GM12878 (cell line): ENCODE results near the gene SNRPB2. TPM values are rescaled to one million over a fixed set of nuclear protein-coding genes. Genes with fewer than 3 reads are reported as not detected.

Source experiments
- ATAC-seq: fragments of 200-7000 bp; cut with Tn5 transposase; 3 replicates; pipeline ENCODE4 v1.9.1; 2020; ENCODE audit warnings: mild to moderate bottlenecking, moderate library complexity
- BruUV-seq: library from RNA; stranded (reverse); fragments of 400-500 nt; replicated peaks from 2 replicates; lab custom pipeline; 2021; lab: Mats Ljungman, UMichigan
- CTCF ChIA-PET: fragments of 300-600 bp; sonication (Branson Sonifier 250); formaldehyde crosslinking; extraction: SDS; loops from one replicate; lab custom pipeline; 2021; ENCODE audit warnings: inconsistent platforms; lab: Yijun Ruan, JAX
- POLR2A ChIA-PET: fragments of 350-600 bp; formaldehyde crosslinking; extraction: SDS; loops from one replicate; lab custom pipeline; 2021; ENCODE audit warnings: inconsistent platforms; lab: Charles Lee
- RAD21 ChIA-PET: fragments of 300-600 bp; sonication (Branson Sonifier 250); formaldehyde crosslinking; loops from one replicate; lab custom pipeline; 2023; ENCODE audit warnings: antibody characterized with exemption; ENCODE audit not compliant: unreplicated experiment; lab: Charles Lee
- SMC1A ChIA-PET: fragments of 300-600 bp; sonication (Branson Sonifier 250); formaldehyde crosslinking; loops from one replicate; lab custom pipeline; 2023; ENCODE audit not compliant: unreplicated experiment, uncharacterized antibody; lab: Charles Lee
- DNase-seq: peaks from one replicate; pipeline ENCODE4 v3.0.0-alpha.2; 2011; ENCODE audit warnings: low read depth, low spot score
- FAIRE-seq: peaks from 3 replicates; lab custom pipeline; 2011; peaks lifted over from hg19 to GRCh38; lab: Jason Lieb, UNC
- H2AFZ ChIP-seq: 2 replicates; pipeline ENCODE4 v1.6.0; 2011; ENCODE audit warnings: low read depth, low read length, control low read depth; ENCODE audit not compliant: control insufficient read depth
- H3K27ac ChIP-seq: 2 replicates; pipeline ENCODE4 v1.5.1; 2011; ENCODE audit warnings: control low read depth; ENCODE audit not compliant: control insufficient read depth, insufficient read depth
- H3K27me3 ChIP-seq, 2 experiments: replicated peaks in 1 of 2; 2 replicates each; pipeline versions ENCODE4 v1.6.0 to v1.6.1; 2011; ENCODE audit warnings: low read length in 1 of 2; ENCODE audit not compliant: control insufficient read depth in 2 of 2, insufficient read depth in 2 of 2
- H3K36me3 ChIP-seq, 2 experiments: 2 replicates each; pipeline ENCODE4 v1.5.1; 2011; ENCODE audit warnings: low read length in 1 of 2; ENCODE audit not compliant: control insufficient read depth in 2 of 2, insufficient read depth in 2 of 2
- H3K4me1 ChIP-seq: 2 replicates; pipeline ENCODE4 v1.6.1; 2011; ENCODE audit warnings: mild to moderate bottlenecking, low read length, moderate library complexity, mixed read lengths; ENCODE audit not compliant: control insufficient read depth, insufficient read depth
- H3K4me2 ChIP-seq: 2 replicates; pipeline ENCODE4 v1.6.0; 2011; ENCODE audit warnings: control low read depth; ENCODE audit not compliant: control insufficient read depth, insufficient read depth
- H3K4me3 ChIP-seq: fragments of 200-600 bp; sonication (generic); 2 replicates; pipeline ENCODE4 v1.5.1; 2016
- H3K79me2 ChIP-seq: 2 replicates; pipeline ENCODE4 v1.6.0; 2011; ENCODE audit warnings: low read length; ENCODE audit not compliant: control insufficient read depth, insufficient read depth
- H3K9ac ChIP-seq: 2 replicates; pipeline ENCODE4 v1.8.0; 2011; ENCODE audit warnings: low read length, control low read depth, mixed read lengths; ENCODE audit not compliant: control insufficient read depth, insufficient read depth
- H3K9me3 ChIP-seq: replicated peaks from 3 replicates; pipeline ENCODE4 v1.5.1; 2011; ENCODE audit warnings: mild to moderate bottlenecking, low read length; ENCODE audit not compliant: control insufficient read depth, insufficient read depth
- H4K20me1 ChIP-seq: 2 replicates; pipeline ENCODE4 v1.6.0; 2011; ENCODE audit not compliant: control insufficient read depth, insufficient read depth
- BCL11A ChIP-seq: IDR thresholded peaks from 2 replicates; pipeline ENCODE4 v1.6.1; 2011; ENCODE audit warnings: low read depth, low read length
- CEBPB ChIP-seq, 2 experiments: fragments of 150-350 bp in 1 of 2; IDR thresholded peaks; 2 replicates each; pipeline ENCODE4 v1.6.1; 2012 to 2014; ENCODE audit warnings: low read depth in 2 of 2, low read length in 2 of 2, borderline replicate concordance in 1 of 2, inconsistent platforms in 1 of 2
- CHD2 ChIP-seq: IDR thresholded peaks from 2 replicates; pipeline ENCODE4 v1.6.1; 2011; ENCODE audit warnings: low read depth, low read length, improper control_type of control experiment, borderline replicate concordance
- HDAC6 ChIP-seq: fragments of 200-600 bp; sonication (generic); IDR thresholded peaks from one replicate; pipeline ENCODE4 v1.8.0; 2017; ENCODE audit warnings: antibody characterized with exemption; ENCODE audit not compliant: unreplicated experiment
- KAT2A ChIP-seq: conservative IDR thresholded peaks from 2 replicates; pipeline ENCODE4 v1.6.1; 2011; ENCODE audit warnings: low read depth, low read length; ENCODE audit not compliant: control insufficient read depth
- NR2C1 ChIP-seq: fragments of 450-650 bp; IDR thresholded peaks from 2 replicates; pipeline ENCODE4 v1.6.1; 2017; ENCODE audit warnings: antibody characterized with exemption, mild to moderate bottlenecking, moderate library complexity
- POU2F2 ChIP-seq: IDR thresholded peaks from 3 replicates; pipeline ENCODE4 v1.6.1; 2011; ENCODE audit warnings: low read depth, mild to moderate bottlenecking, low read length, borderline replicate concordance
- RB1 ChIP-seq: fragments of 450-650 bp; formaldehyde crosslinking; IDR thresholded peaks from 2 replicates; pipeline ENCODE4 v1.6.1; 2017; ENCODE audit warnings: mild to moderate bottlenecking, borderline replicate concordance
- STAT1 ChIP-seq: fragments of 450-650 bp; conservative IDR thresholded peaks from 2 replicates; pipeline ENCODE4 v1.6.1; 2014; ENCODE audit warnings: antibody characterized with exemption, mild to moderate bottlenecking
- YY1 ChIP-seq: IDR thresholded peaks from 2 replicates; pipeline ENCODE4 v1.6.1; 2011; ENCODE audit warnings: low read depth, mild to moderate bottlenecking, low read length
- WGBS: methylation state at CpG from one replicate; pipeline ENCODE4 v1.1.6; 2016; ENCODE audit warnings: low lambda C conversion rate; ENCODE audit not compliant: insufficient replicate concordance, insufficient coverage; ENCODE audit errors: missing lambda C conversion rate; 5-methylcytosine and 5-hydroxymethylcytosine counted together
- in situ Hi-C: fragments of 300-500 bp; cut with MboI; formaldehyde crosslinking; loops from 9 replicates; pipeline ENCODE4 v1.14.3; 2018; ENCODE audit warnings: mixed read lengths
- intact Hi-C: fragments of 100-400 bp; cut with micrococcal nuclease; formaldehyde crosslinking; loops from one replicate; pipeline ENCODE4 v1.14.2; 2022; ENCODE audit not compliant: unreplicated experiment
- polyA plus RNA-seq, 11 experiments: library from polyadenylated mRNA; depleted of rRNA in 4 of 11; unstranded in 6 of 11; stranded (reverse) in 5 of 11; fragments of >200 nt; fragmentation: Nextera tagmentation in 4 of 11; fragmentation: Illumina TruSeq in 1 of 11; extraction: Ambion mirVana in 4 of 11; extraction: Trizol in 1 of 11; gene quantifications; 1 replicate in 1 of 11; 2 replicates in 10 of 11; pipeline versions ENCODE4 v1.2.1 to v1.2.3, GENCODE V29; 2011 to 2016; ENCODE audit warnings: inconsistent platforms in 2 of 11, missing spikeins in 2 of 11, low read depth in 1 of 11
- total RNA-seq, 4 experiments: library from RNA; depleted of rRNA in 3 of 4; stranded (reverse); fragments of >200 nt in 3 of 4; fragmentation: Illumina TruSeq in 1 of 4; extraction: Trizol in 1 of 4; gene quantifications; 2 replicates each; pipeline versions ENCODE4 v1.2.1 to v1.2.3, GENCODE V29; 2013 to 2021
- TF ChIP-seq, protein P1 (sequence below), 3 experiments: IDR thresholded peaks in 2 of 3; conservative IDR thresholded peaks in 1 of 3; 2 replicates each; pipeline ENCODE4 v1.5.1; 2011; ENCODE audit warnings: low read depth in 3 of 3, low read length in 3 of 3, mild to moderate bottlenecking in 3 of 3, control low read depth in 2 of 3, moderate library complexity in 2 of 3, inconsistent platforms in 1 of 3, mixed read lengths in 1 of 3; ENCODE audit not compliant: control insufficient read depth in 2 of 3, insufficient read depth in 1 of 3; ENCODE audit errors: extremely low read depth in 1 of 3

SNRPB2 gene
- total and polyA plus RNA-seq, 10 of the 15 experiments (the other 5 are each of a cell fraction or from before 2014, with no cell fraction given) = 63.5 to 245 (median 136) TPM

DNA sequence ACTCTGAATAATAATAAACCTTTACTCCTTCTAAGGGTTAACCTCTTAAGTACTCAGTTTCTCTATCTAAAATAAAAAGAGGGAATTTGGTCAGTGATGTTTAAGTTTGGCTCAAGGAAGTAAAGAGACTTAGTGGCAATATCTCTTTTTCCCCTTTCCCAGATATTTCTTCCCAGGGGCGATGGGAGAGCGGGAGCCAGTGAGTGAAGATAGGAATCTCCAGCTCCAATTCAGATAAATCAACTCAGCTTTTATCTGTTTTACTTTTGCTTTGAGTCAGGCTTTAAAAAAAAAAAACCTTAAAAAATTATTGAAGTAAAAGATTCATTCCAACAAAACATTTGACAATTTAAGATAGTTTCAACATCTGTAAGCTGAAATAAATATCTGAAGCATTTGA, 45.4 kb upstream of the SNRPB2 start:
- ChIA-PET SMC1A (no interaction called here), RAD21 (no interaction called here), CTCF (no interaction called here), POLR2A (no interaction called here)
- H3K27ac ChIP-seq = no peak overlapping the region
- WGBS = 45% methylated on average over 2 of the region's 2 CpGs
- H3K79me2 ChIP-seq = no peaks in the 10 kb centered on the region
- no peaks in the 10 kb centered on the region for H3K4me1 ChIP-seq
- no peak overlapping the region for H2AFZ ChIP-seq
- in situ Hi-C loops (no loop called here), intact Hi-C loops (no loop called here)
- no peaks in the 10 kb centered on the region for H3K27me3 ChIP-seq
- ATAC-seq (no peak), FAIRE-seq (no peak), DNase-seq (no peak)
- no peak for TF ChIP-seq NR2C1
- no peak for TF ChIP-seq RB1
- no peak for TF ChIP-seq KAT2A
- TF ChIP-seq CEBPB (IDR thresholded peaks at IDR 0.05; ENCODE audit: borderline replicate concordance in 1 of 2, low read depth in 2 of 2, low read length in 2 of 2) = no peak
- TF ChIP-seq BCL11A = no peak
- no peak for TF ChIP-seq YY1
- TF ChIP-seq, protein P1, sequence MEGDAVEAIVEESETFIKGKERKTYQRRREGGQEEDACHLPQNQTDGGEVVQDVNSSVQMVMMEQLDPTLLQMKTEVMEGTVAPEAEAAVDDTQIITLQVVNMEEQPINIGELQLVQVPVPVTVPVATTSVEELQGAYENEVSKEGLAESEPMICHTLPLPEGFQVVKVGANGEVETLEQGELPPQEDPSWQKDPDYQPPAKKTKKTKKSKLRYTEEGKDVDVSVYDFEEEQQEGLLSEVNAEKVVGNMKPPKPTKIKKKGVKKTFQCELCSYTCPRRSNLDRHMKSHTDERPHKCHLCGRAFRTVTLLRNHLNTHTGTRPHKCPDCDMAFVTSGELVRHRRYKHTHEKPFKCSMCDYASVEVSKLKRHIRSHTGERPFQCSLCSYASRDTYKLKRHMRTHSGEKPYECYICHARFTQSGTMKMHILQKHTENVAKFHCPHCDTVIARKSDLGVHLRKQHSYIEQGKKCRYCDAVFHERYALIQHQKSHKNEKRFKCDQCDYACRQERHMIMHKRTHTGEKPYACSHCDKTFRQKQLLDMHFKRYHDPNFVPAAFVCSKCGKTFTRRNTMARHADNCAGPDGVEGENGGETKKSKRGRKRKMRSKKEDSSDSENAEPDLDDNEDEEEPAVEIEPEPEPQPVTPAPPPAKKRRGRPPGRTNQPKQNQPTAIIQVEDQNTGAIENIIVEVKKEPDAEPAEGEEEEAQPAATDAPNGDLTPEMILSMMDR (IDR thresholded peaks at IDR 0.05 in 2 of 3, conservative IDR thresholded peaks at IDR 0.05 in 1 of 3; ENCODE audit: control insufficient read depth in 2 of 3, extremely low read depth in 1 of 3, insufficient read depth in 1 of 3, low read depth in 3 of 3, low read length in 3 of 3) = no peak
- no peak for TF ChIP-seq POU2F2
- TF ChIP-seq HDAC6 = no peak
- TF ChIP-seq CHD2 = no peak
- no peak for TF ChIP-seq STAT1
- no peaks in the 10 kb centered on the region for H3K36me3 ChIP-seq
- no peaks in the 10 kb centered on the region for H4K20me1 ChIP-seq
- H3K9me3 ChIP-seq = no peaks in the 10 kb centered on the region
- no peak overlapping the region for H3K4me3 ChIP-seq
- no peak overlapping the region for H3K4me2 ChIP-seq
- BruUV-seq = no TSS peak
- no peak overlapping the region for H3K9ac ChIP-seq
